Measurements from ENCODE around the gene GUCY2F.

Gene GUCY2F

DNA sequence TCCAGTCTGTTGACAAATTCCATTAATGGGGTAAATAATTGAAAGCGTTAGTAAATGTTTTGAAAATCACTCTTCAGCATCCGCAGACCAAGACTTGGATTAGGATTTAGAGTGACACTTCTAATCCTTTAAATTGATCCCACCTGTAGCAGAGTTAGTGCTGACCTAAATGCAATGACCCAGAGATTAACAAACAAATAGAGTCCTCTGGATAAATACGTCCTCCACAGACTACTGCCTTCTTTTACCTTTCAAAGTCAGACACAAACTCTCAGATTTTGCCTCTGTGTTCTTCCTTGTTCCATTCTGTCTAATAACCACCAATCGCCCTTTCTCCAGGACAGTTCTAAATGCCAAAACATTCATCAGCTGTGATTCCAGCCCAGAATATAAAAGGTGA, at the start of gene GUCY2F:
Gene GUCY2F, minus strand, starts transcription at position 101 of the 400 bp plus-strand sequence. CDS start 6,150 bp downstream, outside the sequence.
- no peak for DNase-seq

DNA sequence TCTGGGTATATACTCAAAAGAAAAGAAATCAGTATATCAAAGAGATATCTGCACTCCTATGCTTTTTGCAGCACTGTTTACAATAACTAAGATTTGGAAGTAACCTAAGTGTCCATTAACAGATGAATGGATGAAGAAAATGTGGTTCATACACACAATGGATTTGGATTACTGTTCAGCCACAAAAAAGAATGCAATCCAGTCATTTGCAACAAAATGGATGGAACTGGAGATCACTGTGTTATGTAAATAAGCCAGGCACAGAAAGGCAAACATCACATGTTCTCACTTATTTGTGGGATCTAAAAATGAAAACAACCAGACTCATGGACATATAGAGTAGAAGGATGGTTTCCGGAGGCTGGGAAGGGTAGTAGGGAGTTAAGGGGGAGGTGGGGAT, 37.1 kb upstream of the GUCY2F start:
- DNase-seq: no peak

DNA sequence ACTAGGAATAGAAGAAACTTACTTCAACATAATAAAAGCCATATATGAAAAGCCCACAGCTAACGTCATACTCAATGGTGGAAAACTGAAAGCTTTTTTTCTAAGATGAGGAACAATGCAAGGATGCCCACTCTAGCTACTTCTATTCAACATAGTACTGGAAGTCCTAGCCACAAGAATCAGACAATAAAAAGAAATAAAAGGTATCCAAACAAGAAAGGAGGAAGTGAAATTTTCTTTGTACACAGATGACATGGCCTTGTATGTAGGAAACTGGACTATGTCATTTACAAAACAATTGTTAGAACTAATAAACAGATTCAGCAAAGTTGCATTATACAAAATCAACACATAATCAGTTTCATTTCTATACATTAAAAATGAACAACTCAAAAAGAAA, 29.2 kb upstream of the GUCY2F start:
- no peak for DNase-seq

DNA sequence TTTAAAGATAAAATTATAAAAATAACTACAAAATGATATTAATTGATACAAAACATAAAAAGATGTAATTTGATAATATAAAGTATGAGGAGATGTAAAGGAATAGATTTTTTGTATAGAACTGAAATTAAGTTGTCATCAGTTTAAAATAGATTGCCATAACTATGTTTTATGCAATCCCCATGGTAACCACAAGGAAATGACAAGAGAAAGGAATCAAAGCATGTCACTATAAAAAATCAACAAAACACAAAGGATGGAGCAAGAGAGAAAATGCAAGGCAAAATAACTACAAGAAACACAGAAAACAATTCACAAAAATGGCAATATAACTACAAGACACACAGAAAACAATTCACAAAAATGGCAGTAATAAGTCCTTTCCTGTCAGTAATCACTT, 27.0 kb upstream of the GUCY2F start:
- no peak for DNase-seq

DNA sequence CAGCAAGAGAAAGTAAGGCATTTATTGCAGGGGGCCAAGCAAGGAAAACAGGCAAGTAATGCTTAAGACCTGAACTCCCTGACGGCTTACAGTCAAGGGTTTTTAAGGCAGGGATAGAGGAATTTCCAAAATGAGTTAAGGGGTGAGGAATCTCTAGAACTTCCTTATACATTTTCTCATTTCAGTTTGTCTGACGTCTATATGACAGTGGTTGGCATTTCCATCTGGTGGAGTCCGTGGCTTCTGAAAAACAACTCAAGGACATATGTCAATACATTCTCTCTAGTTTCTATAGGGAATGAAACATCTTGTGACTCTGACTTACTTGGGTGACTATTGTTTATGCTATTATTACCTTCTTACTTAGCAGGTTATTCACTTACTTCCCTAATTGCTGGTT, 19.3 kb upstream of the GUCY2F start:
- DNase-seq: no peak

DNA sequence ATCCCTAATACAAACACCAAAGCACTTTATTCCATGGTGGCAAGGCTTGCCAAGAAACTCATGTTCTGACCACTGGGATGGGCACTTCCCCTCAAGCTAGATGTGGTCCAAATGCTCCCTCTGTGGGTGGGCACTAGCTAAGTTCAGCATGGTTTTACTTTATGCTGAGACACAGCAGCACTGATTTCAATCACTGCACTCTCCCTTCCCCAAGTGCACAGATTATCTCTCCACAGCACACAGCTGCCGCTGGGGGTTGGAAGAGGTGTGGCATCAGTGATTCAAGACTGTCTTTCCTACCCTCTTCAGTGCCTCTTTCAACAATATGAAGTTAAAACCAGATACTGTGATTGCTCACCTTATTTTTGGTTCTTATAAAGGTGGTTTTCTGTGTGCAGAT, 16.5 kb upstream of the GUCY2F start:
- no peak for DNase-seq

DNA sequence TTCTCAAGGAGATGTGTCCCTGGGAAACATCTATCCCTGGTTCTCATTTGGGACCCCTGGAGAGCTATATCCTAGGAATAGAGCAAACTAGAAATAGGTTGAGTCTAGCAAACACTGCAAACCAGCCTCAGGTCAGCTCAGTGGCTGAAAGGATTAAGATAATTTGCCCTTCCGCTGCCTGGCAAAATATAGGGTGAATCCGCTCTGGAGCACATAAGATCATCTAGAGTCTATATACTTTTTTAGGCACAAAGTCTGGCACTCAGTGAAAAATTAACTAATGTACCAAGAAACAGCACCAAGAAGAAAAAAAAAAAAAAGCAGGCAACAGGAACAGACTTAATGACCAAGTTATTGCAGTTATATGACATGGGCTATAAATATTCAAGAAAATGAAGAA, 7.3 kb upstream of the GUCY2F start:
- no peak for DNase-seq

DNA sequence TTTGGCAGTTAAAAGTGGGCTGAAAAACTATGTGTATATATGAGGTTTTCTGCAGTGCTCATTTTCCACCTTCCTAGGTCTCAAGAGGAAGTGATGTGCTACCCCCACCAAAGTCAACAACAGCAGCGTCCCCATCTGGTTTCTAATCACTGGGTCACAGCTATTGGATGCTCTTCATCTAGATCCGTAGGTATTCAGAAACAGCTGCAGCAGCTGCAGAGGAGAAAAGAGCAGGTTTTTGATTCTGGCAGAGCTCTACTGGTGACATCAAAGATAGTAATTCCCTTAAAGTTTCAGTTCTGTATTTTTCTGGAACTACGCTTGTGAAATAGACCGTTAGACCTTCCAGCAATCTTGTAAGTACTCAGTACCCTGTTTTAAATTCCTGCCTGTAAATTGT, 5.8 kb upstream of the GUCY2F start:
- DNase-seq: no peak

DNA sequence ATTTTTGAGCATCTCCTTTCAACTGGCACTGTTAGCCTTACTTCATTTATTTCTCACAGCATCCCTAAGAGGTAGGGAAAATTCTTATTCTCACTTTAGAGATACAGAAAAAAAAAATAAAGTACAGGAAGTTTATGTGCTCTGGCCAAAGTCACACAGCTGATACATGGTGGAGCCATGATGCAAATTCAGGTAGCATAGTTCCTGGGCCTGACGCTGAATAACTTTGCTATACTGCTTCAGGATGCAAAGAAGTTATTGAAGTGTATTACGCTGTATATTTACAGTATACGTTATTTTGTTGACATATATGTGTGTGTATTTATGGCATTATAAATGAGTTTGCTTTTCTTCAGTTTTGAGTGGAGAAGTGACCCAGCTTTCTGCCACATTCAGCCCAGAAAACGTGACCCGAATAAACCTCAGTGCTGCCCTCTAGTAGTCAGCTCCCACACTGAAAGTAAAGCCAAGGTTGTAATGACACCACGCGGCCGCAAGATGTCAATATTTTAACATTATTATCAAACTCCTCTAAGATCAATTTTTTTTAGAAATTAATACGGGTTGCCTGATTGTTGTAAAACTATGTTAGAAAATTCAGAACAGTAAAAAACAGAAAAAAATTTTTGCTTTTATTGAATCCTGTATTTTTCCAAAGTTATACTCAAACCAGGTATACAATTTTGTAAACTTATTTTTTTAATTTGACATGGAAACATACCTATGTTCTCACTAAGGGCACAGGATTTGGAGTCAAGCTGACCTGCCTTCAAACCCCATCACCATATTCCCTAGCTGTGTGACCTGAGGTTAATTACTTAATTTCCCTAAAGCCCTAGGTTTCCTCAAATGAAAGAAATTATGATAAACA, 3.8 kb upstream of the GUCY2F start:
- peak; percentile 86 for DNase-seq

DNA sequence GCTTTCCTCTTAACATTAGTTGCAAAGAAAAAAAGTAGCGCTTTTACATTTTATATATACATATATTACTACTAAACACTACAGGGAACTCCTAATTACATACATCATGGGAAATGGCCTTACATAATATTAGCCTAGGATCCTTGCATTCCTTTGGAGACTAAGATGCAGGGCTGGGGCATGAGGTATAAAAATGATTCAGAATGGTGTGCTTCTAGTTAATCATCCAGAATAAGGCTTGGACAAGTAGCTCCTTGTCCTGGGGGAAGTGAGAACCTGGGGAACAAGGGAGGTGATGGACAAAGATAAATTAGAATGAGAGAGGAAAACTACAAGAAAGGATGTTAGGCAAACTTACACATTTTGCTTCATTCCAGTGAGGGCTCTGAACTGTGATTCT, 3.0 kb upstream of the GUCY2F start:
- DNase-seq: no peak

DNA sequence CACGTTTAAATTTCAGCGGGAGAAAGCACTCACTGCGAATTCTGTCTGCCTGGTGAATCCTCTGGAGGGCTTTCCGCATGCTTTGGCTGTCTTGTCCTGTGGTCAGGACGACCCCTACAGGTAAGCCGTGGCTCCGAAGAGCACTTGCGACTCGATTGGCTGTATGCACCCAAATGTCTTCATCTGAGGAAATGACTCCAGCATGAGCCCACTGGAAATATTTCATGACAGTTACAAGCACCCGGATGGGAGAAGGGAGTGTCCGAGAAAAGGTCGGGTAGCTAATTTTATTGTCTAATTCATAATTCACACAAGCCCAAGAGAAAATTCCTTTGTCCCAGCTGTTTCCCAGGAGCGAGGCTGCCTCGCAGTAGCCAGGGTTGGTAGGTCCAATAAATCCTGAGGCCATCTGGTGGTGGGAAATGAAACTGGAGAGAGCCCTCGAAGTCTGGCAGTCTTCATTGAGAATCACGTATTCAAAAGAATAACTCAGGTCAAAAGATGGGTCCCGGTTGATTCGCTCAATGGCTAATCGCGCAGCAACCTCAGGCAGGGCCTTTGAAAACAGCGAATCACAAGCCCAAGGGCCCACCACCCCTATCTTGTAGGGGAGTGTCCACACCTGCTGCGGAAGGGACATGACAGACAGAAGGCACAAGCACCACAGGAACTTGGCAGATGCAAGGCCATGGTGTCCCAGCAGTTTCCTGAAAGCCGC, 6.6 kb downstream of the GUCY2F start:
- DNase-seq: peak; percentile 61

DNA sequence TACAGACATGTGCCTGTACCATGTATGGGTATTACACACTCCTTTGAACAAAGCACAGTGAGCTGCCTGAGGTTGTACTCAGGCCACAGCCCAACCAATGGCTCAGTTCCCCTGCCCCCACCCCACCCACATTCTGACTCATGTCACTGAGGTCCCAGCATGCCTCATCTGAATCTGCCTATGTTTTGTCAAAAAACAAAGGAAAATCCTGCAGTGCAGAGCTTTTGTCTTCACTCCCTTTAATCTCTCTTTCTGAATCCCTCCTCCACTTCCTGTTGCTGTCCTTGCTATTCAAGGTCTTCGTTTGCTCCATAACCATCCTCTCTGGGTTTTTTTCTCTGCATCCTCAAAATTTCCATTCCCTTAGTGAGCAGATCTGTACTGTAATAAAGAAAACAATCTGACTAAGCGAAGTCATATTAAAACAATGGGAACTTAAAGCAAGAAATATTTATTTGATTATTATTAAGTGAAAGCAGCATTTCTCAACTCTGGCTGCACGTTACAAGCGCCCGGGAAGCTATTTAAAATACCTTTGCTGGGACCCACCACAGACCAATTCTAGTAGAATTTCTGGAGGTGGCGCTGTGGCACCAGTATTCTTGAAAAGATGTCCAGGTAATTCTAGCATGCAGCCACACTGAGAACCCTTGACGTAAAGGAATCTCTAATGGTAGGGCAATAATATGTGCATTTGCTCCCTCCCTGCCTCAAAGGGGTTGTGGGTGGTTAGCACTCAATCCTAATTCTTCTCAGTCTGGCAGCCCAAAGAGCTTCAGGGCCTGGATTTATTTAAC, 8.7 kb downstream of the GUCY2F start:
- DNase-seq: no peak

DNA sequence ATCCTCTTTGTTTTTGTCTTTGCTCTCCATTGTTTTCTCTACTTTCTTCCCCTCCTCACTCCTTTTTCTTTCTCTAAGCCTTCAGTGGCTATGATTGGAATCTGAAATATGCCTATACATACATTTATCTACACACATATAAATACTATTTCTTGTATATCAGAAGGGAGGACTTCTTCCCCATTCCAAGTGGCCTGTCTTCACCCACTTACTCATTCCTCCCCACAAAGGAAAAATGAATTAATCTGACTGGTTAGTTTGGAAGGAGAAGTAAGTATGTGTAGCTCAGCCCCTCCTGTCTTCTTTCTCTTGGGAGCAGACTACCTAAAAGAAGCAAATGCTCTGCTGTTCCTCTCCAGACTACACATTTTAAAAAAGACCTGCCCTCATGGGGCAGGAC, 17.7 kb downstream of the GUCY2F start:
- DNase-seq: no peak

DNA sequence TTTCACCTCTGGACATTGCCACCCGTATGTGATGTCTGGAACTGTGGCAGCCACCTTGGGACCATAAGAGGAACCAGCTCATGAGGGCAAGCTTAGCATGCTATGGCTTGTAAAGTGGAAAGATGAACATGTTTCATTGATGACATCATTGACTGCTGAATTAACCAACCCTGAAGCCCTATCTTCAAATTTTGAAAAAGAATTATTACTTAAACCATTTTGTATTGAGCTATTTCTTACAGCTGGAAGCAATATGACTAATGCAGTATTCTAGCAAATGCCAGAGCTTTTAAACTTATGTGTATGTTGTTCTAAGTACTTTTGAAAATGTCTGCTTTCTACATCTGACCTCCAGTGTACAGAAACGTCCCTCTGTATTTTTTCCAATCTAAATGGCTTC, 18.1 kb downstream of the GUCY2F start:
- DNase-seq: no peak

DNA sequence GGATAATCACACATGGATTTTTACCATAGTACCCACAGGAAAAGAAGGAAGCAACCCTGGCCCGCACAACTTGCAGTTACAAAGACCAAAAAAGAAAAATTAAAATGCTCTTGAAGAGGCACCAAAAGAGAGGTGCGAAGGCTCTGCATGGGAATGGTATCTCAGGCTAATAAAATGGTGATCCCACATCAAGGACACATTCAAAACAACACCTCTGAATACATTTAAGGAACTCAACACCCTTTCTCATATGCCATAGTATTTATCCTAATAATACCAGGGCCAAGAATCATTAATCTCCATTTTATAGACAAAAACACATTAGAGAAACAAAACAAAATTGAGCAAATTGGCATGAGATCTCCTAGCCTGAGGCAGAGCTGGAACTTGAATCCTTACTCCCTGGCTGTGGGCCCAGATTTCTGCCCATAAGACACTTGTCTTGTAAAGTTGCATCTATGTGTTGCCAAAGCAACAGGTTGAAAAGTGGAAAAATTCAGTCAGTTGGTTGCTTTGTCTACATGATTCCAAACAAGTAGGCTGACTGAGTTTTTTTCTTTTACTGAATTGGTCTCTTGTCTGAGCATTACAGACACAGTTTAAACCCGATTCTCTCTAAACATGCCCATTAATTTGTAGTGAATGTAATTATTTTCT, 33.5 kb downstream of the GUCY2F start:
- peak; percentile 10 for DNase-seq

DNA sequence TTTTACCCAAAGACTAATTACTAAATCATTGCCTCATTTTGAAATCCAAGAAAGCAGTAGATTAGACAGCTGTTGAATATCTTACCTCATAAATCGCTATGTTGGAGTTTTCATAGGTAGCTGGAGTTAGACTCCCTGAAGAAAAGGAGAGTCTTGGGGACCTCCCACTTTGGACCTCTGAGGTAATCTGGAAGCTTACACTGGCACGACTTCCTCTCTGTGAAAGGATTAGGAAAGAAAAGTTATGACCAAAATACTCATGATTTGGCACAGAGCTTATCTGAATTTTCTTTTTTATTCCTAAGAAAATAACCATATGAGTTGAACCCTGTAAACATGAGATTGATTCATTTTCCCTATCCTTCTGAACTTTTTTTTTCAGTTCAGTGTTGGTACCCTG, 40.6 kb downstream of the GUCY2F start:
- DNase-seq: no peak

DNA sequence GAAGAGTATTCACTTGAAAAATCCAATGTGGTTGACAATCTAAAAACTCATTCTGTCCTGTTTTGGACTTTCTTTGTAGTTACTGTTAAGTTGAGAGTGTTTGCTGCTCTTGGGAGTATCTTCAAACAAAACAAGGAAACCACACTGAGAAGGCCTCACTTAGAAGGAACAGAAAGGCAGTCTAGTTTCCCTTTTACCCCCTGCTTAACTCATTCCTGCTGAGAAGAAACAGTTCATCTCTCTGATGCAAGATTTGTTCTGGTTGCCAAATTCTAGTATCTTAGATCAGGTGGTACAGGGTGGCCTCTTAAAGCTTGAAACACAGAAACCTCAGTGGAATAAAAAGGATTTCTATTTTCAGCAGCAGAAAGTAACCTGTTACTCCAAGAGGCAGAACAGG, 41.4 kb downstream of the GUCY2F start:
- no peak for DNase-seq

DNA sequence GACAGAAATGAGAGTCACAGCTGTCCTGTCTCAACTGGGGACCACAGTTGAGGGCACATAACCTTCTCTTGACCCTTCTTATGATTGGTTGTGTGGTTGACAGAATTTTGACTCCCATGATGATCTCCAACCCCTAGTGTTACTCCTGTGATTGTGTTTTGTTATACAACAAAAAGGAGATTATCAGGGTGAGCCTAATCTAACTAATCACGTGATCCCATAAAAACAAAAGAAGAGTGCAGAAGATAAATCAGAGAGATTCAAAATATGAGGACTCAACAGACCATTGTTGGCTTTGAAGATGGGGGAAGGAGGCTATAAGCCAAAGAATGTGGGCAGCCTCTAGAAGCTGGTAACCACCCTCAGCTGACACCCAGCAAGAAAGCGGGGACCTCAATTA, 72.7 kb downstream of the GUCY2F start:
- no peak for DNase-seq

DNA sequence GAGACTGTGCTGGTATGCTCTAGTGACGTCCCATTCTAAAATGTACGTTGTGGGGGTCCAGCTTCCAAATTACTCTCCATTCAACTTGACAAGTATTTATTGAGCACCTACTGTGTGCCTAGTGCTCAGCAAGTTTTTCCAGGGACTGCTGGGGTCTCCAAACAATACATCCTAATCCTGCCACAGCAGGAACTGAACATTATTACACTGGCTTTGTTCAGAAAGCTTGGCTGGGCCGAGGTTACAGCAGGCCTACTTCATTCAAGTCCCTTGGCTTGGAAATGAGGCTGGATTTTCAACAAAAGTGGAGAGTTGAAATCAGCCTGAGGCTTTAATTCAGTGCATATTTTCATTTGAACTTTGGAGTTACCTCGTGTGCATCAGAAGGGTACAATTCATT, 78.0 kb downstream of the GUCY2F start:
- DNase-seq: no peak

DNA sequence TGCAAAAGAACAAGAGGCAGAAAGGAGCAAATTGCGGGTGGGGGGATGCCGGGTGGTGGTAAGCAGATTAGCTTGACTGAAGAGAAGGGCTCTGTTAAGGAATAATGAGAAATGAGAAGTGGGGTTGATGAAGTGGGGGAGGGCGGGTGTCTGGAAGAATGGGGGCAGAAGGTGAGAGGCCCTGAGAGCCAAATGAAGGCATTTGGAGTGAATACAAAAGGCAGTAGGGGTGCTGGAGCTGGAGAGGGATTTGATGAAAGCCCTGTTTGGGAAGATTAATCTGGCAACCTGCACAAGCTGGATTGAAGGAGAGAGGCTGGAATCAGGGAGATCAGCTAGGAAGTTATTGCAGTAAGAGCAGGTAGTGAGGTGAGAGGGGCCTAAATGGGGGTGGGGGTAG, 82.1 kb downstream of the GUCY2F start:
- DNase-seq: no peak

DNA sequence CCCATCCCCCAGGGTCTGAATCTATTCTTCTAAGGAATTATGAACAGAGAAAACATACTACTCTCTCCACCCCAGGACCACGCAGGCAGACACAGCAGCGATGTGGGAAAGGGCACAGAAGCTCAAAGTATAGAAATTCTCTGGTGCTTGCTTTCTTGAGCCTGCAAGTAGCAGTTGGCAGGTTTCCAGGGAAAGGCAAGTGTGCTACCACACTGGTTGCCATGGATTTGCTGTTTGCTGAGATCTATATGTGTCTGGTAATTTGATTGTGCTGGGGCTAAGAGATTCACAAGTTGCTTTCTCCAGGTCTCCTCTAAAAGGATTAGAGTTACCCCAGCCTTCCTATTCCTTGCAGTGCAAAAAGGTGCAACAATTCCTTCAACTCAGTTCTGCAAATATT, 83.1 kb downstream of the GUCY2F start:
- no peak for DNase-seq

DNA sequence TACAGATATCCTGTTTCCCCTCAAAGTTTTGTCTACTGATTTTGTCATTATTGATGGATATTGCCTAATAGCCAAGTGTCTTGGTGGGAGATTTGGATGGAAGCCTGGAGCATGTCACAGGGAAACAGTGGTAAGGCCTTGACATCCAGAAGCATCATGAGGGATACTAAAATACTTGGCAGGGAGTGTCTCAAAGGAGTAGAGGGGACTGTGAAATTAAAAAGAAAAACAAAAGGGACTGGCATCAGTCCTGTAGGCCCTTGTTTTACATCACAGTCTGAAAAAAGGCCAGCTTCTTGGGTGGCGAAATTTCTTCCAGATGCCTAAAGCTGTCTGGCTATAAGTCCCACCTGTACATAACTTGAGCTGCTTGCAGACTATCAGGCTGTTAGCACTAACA, 83.8 kb downstream of the GUCY2F start:
- DNase-seq: no peak

DNA sequence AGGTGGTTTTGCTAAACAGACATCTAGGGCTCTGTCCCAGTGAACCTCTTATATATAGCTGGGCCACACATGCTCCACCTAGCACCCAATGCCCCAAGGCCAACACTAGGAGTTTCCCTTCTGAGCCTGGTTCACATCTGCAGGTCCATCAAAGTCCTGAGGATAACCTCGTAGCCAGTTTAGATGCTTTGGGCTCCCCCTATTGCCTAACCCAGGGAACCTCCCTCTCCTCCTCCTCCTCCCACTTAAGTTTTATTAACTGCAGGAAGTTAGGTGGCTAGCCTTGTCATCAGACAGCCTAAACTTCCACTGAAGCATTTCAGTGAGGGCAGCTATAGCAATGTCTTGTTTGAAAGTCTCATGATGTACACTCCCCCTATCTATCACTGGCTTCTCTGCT, 88.0 kb downstream of the GUCY2F start:
- no peak for DNase-seq

Measured in midbrain (tissue), 1 donor.